Neuronal stem cell (in vitro differentiated cells): ENCODE results near the gene COL1A1.

Experiments
- DNase-seq: peaks from one replicate; pipeline ENCODE4 v3.0.0-alpha.2; 2013; ENCODE audit warnings: low spot score
- H2AFZ ChIP-seq: one replicate; pipeline ENCODE4 v1.6.1; 2013; ENCODE audit warnings: mild to moderate bottlenecking, low read length, inconsistent platforms
- H2AK5ac ChIP-seq: 2 replicates; pipeline ENCODE4 v1.6.1; 2013; ENCODE audit warnings: low read depth, mild to moderate bottlenecking, inconsistent platforms, low read length, moderate library complexity, mixed read lengths
- H2BK120ac ChIP-seq: 2 replicates; pipeline ENCODE4 v1.6.1; 2013; ENCODE audit warnings: low read depth, mild to moderate bottlenecking, inconsistent platforms, low read length, moderate library complexity, mixed read lengths
- H2BK12ac ChIP-seq: one replicate; pipeline ENCODE4 v1.6.1; 2013; ENCODE audit warnings: low read length, inconsistent platforms
- H2BK15ac ChIP-seq: 2 replicates; pipeline ENCODE4 v1.6.1; 2013; ENCODE audit warnings: mild to moderate bottlenecking, low read length, inconsistent platforms, mixed read lengths
- H2BK5ac ChIP-seq: one replicate; pipeline ENCODE4 v1.6.1; 2013; ENCODE audit warnings: inconsistent platforms, mild to moderate bottlenecking, low read length, moderate library complexity
- H3K14ac ChIP-seq: one replicate; pipeline ENCODE4 v1.6.1; 2013; ENCODE audit warnings: low read length, inconsistent platforms
- H3K18ac ChIP-seq: 2 replicates; pipeline ENCODE4 v1.6.1; 2013; ENCODE audit warnings: low read length, inconsistent platforms
- H3K23ac ChIP-seq: 2 replicates; pipeline ENCODE4 v1.6.1; 2013; ENCODE audit warnings: low read depth, mild to moderate bottlenecking, mixed read lengths, low read length, inconsistent platforms; ENCODE audit not compliant: poor library complexity
- H3K27ac ChIP-seq: replicated peaks from 3 replicates; pipeline ENCODE4 v1.5.1; 2013; ENCODE audit warnings: low read length, inconsistent platforms
- H3K27me3 ChIP-seq, 3 experiments: 2 replicates each; pipeline ENCODE4 v1.6.1; 2013; ENCODE audit warnings: low read length in 3 of 3, mild to moderate bottlenecking in 2 of 3, inconsistent platforms in 1 of 3, low read depth in 1 of 3, mixed read lengths in 1 of 3, moderate library complexity in 1 of 3; ENCODE audit not compliant: control insufficient read depth in 3 of 3, insufficient read depth in 3 of 3
- H3K36me3 ChIP-seq, 2 donors: replicated peaks in 1 of 2; 2 replicates each; pipeline ENCODE4 v1.6.1; 2013; ENCODE audit warnings: low read length in 2 of 2; ENCODE audit not compliant: control insufficient read depth in 2 of 2, insufficient read depth in 2 of 2
- H3K4ac ChIP-seq: 2 replicates; pipeline ENCODE4 v1.6.1; 2013; ENCODE audit warnings: inconsistent platforms, mild to moderate bottlenecking, low read length, moderate library complexity
- H3K4me1 ChIP-seq, 2 donors: 1 replicate in 1 of 2; 2 replicates in 1 of 2; pipeline ENCODE4 v1.6.1; 2013; ENCODE audit warnings: low read length in 2 of 2, low read depth in 1 of 2; ENCODE audit not compliant: control insufficient read depth in 2 of 2, insufficient read depth in 1 of 2
- H3K4me2 ChIP-seq: one replicate; pipeline ENCODE4 v1.6.1; 2013; ENCODE audit warnings: mild to moderate bottlenecking, low read length, inconsistent platforms; ENCODE audit not compliant: insufficient read depth, poor library complexity, severe bottlenecking
- H3K4me3 ChIP-seq, 2 donors: 2 replicates each; pipeline ENCODE4 v1.5.1; 2013; ENCODE audit warnings: low read length in 2 of 2, mild to moderate bottlenecking in 2 of 2, inconsistent platforms in 1 of 2, moderate library complexity in 1 of 2
- H3K79me1 ChIP-seq: one replicate; pipeline ENCODE4 v1.6.1; 2013; ENCODE audit warnings: low read depth, mild to moderate bottlenecking, inconsistent platforms, low read length, moderate library complexity
- H3K9ac ChIP-seq: one replicate; pipeline ENCODE4 v1.6.1; 2013; ENCODE audit warnings: mild to moderate bottlenecking, low read depth, low read length, inconsistent platforms; ENCODE audit not compliant: poor library complexity
- H3K9me3 ChIP-seq, 2 donors: replicated peaks in 1 of 2; 2 replicates each; pipeline versions ENCODE3 to v1.6.1; 2013; ENCODE audit warnings: low read length in 2 of 2, mild to moderate bottlenecking in 2 of 2, inconsistent platforms in 1 of 2, low read depth in 1 of 2, mixed read lengths in 1 of 2, moderate library complexity in 1 of 2; ENCODE audit not compliant: control insufficient read depth in 2 of 2, insufficient read depth in 1 of 2
- H4K8ac ChIP-seq: one replicate; pipeline ENCODE4 v1.6.1; 2013; ENCODE audit warnings: low read depth, mild to moderate bottlenecking, inconsistent platforms, low read length, moderate library complexity
- H4K91ac ChIP-seq: one replicate; pipeline ENCODE4 v1.6.1; 2013; ENCODE audit warnings: low read length, low read depth, mild to moderate bottlenecking, inconsistent platforms; ENCODE audit not compliant: poor library complexity
- WGBS, 2 donors: extraction: QIAGEN DNeasy Blood & Tissue Kit; methylation state at CpG; one replicate each; pipeline ENCODE4 v1.1.7; 2013; ENCODE audit warnings: missing lambda C conversion rate in 2 of 2, mixed read lengths in 1 of 2; ENCODE audit not compliant: insufficient read length in 2 of 2, insufficient replicate concordance in 1 of 2; ENCODE audit errors: extremely low coverage in 2 of 2; 5-methylcytosine and 5-hydroxymethylcytosine counted together

COL1A1 gene

DNA sequence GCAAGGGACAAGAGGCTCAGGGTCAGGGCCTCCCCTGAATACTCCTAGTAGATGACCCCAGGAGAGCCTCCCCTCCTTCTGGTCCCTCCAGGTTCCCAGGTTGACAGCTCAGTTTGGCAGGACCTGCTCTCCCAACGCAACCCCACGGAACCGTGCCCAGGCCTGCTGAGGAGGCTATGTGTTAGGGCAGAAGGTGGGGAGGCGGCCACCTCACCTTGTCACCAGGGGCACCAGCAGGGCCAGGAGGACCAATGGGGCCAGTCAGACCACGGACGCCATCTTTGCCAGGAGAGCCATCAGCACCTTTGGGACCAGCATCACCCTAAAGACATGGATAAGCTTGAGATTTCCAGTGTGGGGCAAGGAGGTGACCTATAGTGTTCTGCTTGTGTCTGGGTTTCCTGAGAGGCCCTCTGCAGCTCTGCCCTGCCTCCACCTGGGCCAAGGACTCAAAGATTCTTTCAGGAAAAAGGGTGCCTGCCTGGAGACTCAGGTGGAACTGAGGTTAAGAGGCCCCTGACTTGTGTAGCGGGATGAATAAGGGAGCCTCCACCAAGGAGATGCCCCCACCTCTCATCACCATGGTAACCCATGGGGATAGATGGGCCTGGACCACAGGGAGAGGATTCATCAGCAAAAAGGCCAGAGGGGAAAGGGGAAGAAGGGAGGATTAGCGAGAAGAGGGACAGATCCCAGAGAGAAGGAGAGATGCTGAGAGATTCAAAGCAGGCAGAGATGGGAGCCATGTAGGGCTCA, 10.7 kb downstream of the COL1A1 start:
- Histone ChIP-seq H3K27ac (no peak overlapping the region), H2BK12ac (no peak overlapping the region), H3K9ac (no peak overlapping the region), H3K27me3 (peaks cover 0 to 23% (median 0%) of the 10 kb centered on the region in 3 experiments), H3K4me3 (peak overlapping the region in 1 of 2 donors; percentile 39), H3K23ac (peak overlapping the region; percentile 67), H3K79me1 (peaks cover 1% of the 10 kb centered on the region), H3K36me3 (peaks cover 0 to 8% of the 10 kb centered on the region in 2 donors), H2BK120ac (no peak overlapping the region), H2BK15ac (no peak overlapping the region), H3K4ac (no peak overlapping the region), H3K18ac (peak overlapping the region; percentile 31), H4K8ac (no peak overlapping the region), H2AFZ (no peak overlapping the region), H3K14ac (peak overlapping the region; percentile 44), H4K91ac (no peak overlapping the region), H3K4me2 (no peak overlapping the region), H3K4me1 (no peaks in the 10 kb centered on the region), H2AK5ac (no peak overlapping the region), H3K9me3 (no peaks in the 10 kb centered on the region), H2BK5ac (peak overlapping the region; percentile 82)
- WGBS, 2 donors: no CpG with 5 or more reads among the region's 8 CpGs
- no peak for DNase-seq

DNA sequence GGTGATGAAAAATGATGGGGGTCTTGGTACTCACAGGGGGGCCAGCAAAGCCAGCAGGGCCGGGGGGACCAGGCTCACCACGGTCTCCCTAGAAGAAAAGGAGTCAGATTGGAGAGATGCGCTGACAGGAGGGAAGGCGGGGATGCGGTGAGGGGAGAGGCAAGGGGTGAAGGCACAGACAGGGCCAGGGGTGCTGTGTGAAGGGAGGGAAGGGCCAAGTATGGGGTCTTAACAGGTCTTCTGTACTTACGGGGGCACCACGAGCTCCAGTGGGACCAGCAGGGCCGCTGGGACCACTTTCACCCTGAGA, 11.2 kb downstream of the COL1A1 start:
- peaks cover 0 to 8% of the 10 kb centered on the region in 2 donors for H3K36me3 ChIP-seq
- peak overlapping the region; percentile 67 for H3K23ac ChIP-seq
- H2BK15ac ChIP-seq: no peak overlapping the region
- H3K27ac ChIP-seq: no peak overlapping the region
- no peak overlapping the region for H2BK12ac ChIP-seq
- no peak for DNase-seq
- H3K4me3 ChIP-seq: no peak overlapping the region
- H2AK5ac ChIP-seq: no peak overlapping the region
- no peak overlapping the region for H2BK120ac ChIP-seq
- whole genome bisulfite sequencing, 2 donors: no CpG with 5 or more reads among the region's 8 CpGs
- no peak overlapping the region for H3K18ac ChIP-seq
- no peak overlapping the region for H2AFZ ChIP-seq
- peak overlapping the region; percentile 24 for H2BK5ac ChIP-seq
- no peaks in the 10 kb centered on the region for H3K4me1 ChIP-seq
- H3K14ac ChIP-seq: no peak overlapping the region
- H3K4me2 ChIP-seq: no peak overlapping the region
- no peak overlapping the region for H3K9ac ChIP-seq
- H3K79me1 ChIP-seq: peaks cover 1% of the 10 kb centered on the region
- no peak overlapping the region for H4K8ac ChIP-seq
- no peak overlapping the region for H4K91ac ChIP-seq
- H3K27me3 ChIP-seq: peaks cover 0 to 18% (median 0%) of the 10 kb centered on the region in 3 experiments
- no peak overlapping the region for H3K4ac ChIP-seq
- H3K9me3 ChIP-seq: peaks cover 0 to 3% of the 10 kb centered on the region in 2 donors

DNA sequence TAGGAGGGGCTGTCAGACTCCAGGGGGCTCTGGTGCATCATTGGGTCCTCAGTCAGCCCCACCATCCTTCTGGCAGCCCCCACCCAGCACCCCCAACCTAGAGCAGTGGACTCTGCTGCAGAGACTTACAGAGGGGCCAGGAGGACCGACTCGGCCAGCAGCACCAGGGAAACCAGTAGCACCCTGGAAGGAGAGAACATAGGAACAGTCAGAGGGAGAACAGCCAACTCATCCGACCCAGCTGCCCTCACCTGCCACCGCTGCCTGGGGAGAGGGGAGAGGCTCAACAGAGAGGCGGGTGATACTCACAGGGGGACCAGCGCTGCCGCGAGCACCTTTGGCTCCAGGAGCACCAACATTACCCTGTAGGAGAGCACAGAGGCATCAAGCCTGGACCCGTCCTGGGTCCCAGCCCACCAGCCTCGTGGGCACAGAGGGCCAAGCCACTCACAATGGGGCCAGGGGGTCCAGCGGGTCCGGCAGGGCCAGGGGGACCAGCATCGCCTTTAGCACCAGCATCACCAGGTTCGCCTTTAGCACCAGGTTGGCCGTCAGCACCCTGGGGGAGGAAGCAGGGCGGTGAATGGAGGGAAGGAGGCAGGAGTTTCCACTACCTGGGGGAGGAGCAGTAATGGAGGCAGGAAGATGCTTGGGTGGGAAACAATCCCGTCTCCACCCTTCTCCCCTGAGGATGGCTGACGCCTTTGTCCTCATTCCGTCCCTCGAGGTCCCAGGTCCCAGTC, 11.7 kb downstream of the COL1A1 start:
- no peak overlapping the region for H2BK15ac ChIP-seq
- DNase-seq: no peak
- no peak overlapping the region for H4K8ac ChIP-seq
- H3K27me3 ChIP-seq: peaks cover 0 to 15% (median 0%) of the 10 kb centered on the region in 3 experiments
- H3K4me2 ChIP-seq: no peak overlapping the region
- H2BK5ac ChIP-seq: no peak overlapping the region
- H4K91ac ChIP-seq: no peak overlapping the region
- H3K9me3 ChIP-seq: peaks cover 0 to 3% of the 10 kb centered on the region in 2 donors
- H3K79me1 ChIP-seq: peaks cover 1% of the 10 kb centered on the region
- no peak overlapping the region for H2BK120ac ChIP-seq
- no peak overlapping the region for H3K27ac ChIP-seq
- H3K4me1 ChIP-seq: peaks cover 2 to 3% of the 10 kb centered on the region in 2 donors
- H3K14ac ChIP-seq: no peak overlapping the region
- peaks cover 0 to 8% of the 10 kb centered on the region in 2 donors for H3K36me3 ChIP-seq
- H2BK12ac ChIP-seq: no peak overlapping the region
- H3K4me3 ChIP-seq: no peak overlapping the region
- H3K4ac ChIP-seq: no peak overlapping the region
- no peak overlapping the region for H2AFZ ChIP-seq
- WGBS, 2 donors: no CpG with 5 or more reads among the region's 20 CpGs
- H3K9ac ChIP-seq: no peak overlapping the region
- H2AK5ac ChIP-seq: no peak overlapping the region
- no peak overlapping the region for H3K18ac ChIP-seq
- H3K23ac ChIP-seq: peak overlapping the region; percentile 27

DNA sequence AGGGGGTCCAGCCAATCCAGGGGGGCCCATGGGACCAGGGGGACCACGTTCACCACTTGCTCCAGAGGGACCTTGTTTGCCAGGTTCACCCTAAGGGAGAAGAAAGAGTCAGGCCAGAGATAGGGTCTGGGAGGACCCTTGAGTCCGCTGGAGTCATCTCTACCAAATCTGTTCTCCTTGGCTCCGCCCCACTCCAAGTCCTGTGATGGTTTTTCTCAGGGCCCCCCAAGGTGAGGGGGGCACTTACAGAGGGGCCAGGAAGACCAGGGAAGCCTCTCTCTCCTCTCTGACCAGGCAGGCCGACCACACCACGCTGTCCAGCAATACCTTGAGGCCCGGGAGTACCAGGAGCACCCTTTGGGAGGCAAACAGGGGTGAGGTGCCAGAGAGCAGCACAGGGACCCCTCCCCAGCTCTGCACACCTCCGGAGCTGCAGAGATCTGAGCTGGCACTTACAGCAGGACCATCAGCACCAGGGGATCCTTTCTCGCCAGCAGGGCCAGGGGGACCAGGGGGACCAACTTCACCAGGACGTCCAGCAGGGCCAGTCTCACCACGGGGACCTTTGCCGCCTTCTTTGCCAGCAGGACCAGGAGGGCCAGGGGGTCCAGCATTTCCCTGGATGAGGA, 12.4 kb downstream of the COL1A1 start:
- no peak overlapping the region for H3K4me3 ChIP-seq
- H4K91ac ChIP-seq: no peak overlapping the region
- H3K14ac ChIP-seq: no peak overlapping the region
- no peak overlapping the region for H2AFZ ChIP-seq
- no peak overlapping the region for H3K9ac ChIP-seq
- peak overlapping the region; percentile 65 for H3K23ac ChIP-seq
- no peak overlapping the region for H4K8ac ChIP-seq
- no peak overlapping the region for H3K18ac ChIP-seq
- no peak overlapping the region for H3K4me2 ChIP-seq
- peaks cover 0 to 3% of the 10 kb centered on the region in 2 donors for H3K9me3 ChIP-seq
- peak overlapping the region; percentile 41 for H2BK12ac ChIP-seq
- no peak for DNase-seq
- H3K27me3 ChIP-seq: peaks cover 0 to 15% (median 0%) of the 10 kb centered on the region in 3 experiments
- no peak overlapping the region for H3K27ac ChIP-seq
- H3K4me1 ChIP-seq: peaks cover 8% of the 10 kb centered on the region in 2 donors
- WGBS, 2 donors: no CpG with 5 or more reads among the region's 11 CpGs
- no peak overlapping the region for H2BK15ac ChIP-seq
- H3K36me3 ChIP-seq: peaks cover 0 to 8% of the 10 kb centered on the region in 2 donors
- no peak overlapping the region for H2BK120ac ChIP-seq
- H2AK5ac ChIP-seq: no peak overlapping the region
- peaks cover 1% of the 10 kb centered on the region for H3K79me1 ChIP-seq
- H2BK5ac ChIP-seq: peak overlapping the region; percentile 75
- H3K4ac ChIP-seq: no peak overlapping the region
